IMR-90 (cell line): ENCODE results near the gene CCDC28B.

ENCODE experiments used
- BHLHE40 ChIP-seq: fragments of 150-350 bp; IDR thresholded peaks from 2 replicates; pipeline ENCODE4 v1.6.1; 2016; ENCODE audit warnings: mild to moderate bottlenecking, low read depth, low read length
- CTCF ChIP-seq: conservative IDR thresholded peaks from 2 replicates; pipeline ENCODE4 v1.5.1; 2012; ENCODE audit warnings: mild to moderate bottlenecking, low read depth, low read length, improper control_type of control experiment
- MXI1 ChIP-seq: IDR thresholded peaks from 2 replicates; pipeline ENCODE4 v1.6.1; 2012; ENCODE audit warnings: low read depth, mild to moderate bottlenecking, low read length, moderate library complexity, borderline replicate concordance
- POLR2A ChIP-seq: IDR thresholded peaks from 2 replicates; pipeline ENCODE4 v1.6.1; 2012; ENCODE audit warnings: mild to moderate bottlenecking, low read depth, low read length
- RAD21 ChIP-seq: IDR thresholded peaks from 2 replicates; pipeline ENCODE4 v1.6.1; 2012; ENCODE audit warnings: low read length, improper control_type of control experiment
- RCOR1 ChIP-seq: IDR thresholded peaks from 2 replicates; pipeline ENCODE4 v1.6.1; 2012; ENCODE audit warnings: mild to moderate bottlenecking, low read length, improper control_type of control experiment; ENCODE audit not compliant: insufficient replicate concordance
- RFX5 ChIP-seq: IDR thresholded peaks from 2 replicates; pipeline ENCODE4 v1.8.0; 2012; ENCODE audit warnings: low read depth, mild to moderate bottlenecking, low read length, moderate library complexity
- SMC3 ChIP-seq: fragments of 150-350 bp; IDR thresholded peaks from 2 replicates; pipeline ENCODE4 v1.6.1; 2016; ENCODE audit warnings: low read depth, mild to moderate bottlenecking, antibody characterized with exemption, low read length, moderate library complexity
- USF2 ChIP-seq: fragments of 150-350 bp; IDR thresholded peaks from 2 replicates; pipeline ENCODE4 v1.6.1; 2017; ENCODE audit warnings: mild to moderate bottlenecking, antibody characterized with exemption, low read length, low read depth

- TF ChIP-seq USF2, result no peak
- TF ChIP-seq CTCF, result no peak
- no peak for TF ChIP-seq RAD21
- TF ChIP-seq RCOR1, result no peak
- no peak for TF ChIP-seq RFX5
- TF ChIP-seq SMC3, result no peak
- no peak for TF ChIP-seq POLR2A
- TF ChIP-seq MXI1, result no peak
- TF ChIP-seq BHLHE40, result no peak
These were observed 23.9 kb downstream of the CCDC28B start for GRCh38 chr1:32224285-32224684.
